ENCODE results near the gene TMEM52.

Gene TMEM52

GRCh38 chr1:1925437-1926345, 6.6 kb upstream of the TMEM52 start:
- TF ChIP-seq GATA3 (IDR thresholded peaks at IDR 0.05; ENCODE audit: low read depth, low read length) = no peak
- no peak for TF ChIP-seq GATA2 (IDR thresholded peaks at IDR 0.05; ENCODE audit: low read depth, low read length)

DNA sequence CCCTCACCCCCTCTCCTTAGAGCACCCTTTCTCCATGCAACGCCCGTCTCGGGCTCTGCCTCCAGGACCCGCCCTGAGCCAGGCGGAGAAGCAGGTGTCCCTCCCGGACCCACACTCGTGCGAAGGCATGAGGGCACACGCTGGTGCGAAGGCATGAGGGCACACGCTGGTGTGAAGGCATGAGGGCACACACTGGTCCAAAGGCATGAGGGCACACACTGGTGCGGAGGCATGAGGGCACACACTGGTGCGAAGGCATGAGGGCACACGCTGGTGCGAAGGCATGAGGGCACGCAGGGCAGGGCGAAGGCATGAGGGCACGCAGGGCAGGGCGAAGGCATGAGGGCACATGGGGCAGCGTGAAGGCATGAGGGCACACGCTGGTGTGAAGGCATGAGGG, 5.8 kb upstream of the TMEM52 start:
- TF ChIP-seq GATA3 (IDR thresholded peaks at IDR 0.05; ENCODE audit: low read depth, low read length) (no peak), GATA2 (IDR thresholded peaks at IDR 0.05; ENCODE audit: low read depth, low read length) (no peak)

- no peak for TF ChIP-seq GATA3 (IDR thresholded peaks at IDR 0.05; ENCODE audit: low read depth, low read length)
- no peak for TF ChIP-seq GATA2 (IDR thresholded peaks at IDR 0.05; ENCODE audit: low read depth, low read length)
Measured at GRCh38 chr1:1924386-1924785, 5.3 kb upstream of the TMEM52 start.

DNA sequence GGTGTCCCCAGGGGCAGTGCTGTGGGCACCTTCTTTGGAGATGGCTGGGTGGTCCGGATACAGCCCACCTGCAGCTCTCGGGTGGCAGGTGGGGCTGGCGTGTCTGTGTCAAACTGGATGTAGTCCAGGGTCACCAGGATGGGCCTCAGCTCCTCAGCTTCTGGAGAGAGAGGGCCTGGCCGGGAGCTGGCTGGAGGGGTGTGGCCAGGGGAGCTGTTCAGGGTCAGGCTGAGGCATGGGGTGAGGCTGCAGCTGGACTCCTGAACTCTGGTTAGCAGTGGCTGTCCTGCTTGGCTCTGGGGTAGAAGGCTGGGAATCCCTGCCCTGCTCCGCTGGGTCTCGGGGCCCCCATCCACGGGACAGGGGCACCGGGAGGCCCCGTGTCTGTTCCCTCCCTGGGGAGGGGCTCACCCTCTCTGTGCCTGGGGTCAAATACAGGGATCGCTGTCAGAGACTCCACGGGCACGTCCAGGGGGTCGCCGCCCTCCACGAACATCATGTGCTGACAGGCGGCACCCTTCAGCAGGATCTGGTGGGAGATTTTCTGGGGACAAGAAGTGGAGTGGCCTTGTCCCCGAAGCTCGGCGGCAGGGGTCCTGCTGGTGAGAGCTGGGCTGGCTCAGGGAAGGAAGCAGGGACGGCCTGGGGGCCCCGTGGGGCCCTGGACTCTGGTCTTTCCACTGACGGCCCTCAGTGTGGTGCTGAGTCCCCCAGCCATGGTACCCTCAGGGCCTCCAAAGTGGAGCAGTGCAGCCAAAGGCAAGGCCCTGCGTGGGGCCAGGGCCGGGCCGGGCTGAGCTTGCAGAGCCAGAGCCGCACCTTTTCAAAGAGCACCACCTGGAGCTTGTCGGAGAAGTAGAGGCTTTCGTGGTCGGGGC, 4.1 kb upstream of the TMEM52 start:
- TF ChIP-seq GATA2 (IDR thresholded peaks at IDR 0.05; ENCODE audit: low read depth, low read length) (no peak), GATA3 (IDR thresholded peaks at IDR 0.05; ENCODE audit: low read depth, low read length) (no peak)

DNA sequence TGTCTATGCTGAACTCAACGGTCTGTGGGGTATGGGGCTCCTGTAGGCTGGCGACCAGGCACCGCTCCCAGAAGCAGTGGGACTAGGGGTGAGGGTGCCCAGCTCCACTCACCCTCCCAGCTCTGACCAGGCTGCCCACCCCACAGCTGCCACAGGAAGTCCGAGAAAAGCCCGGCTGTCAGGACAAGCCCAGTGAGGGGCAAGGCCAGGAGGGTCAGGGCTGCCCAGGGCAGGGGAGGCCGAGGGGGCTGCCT, 3.5 kb upstream of the TMEM52 start:
- TF ChIP-seq GATA3 (IDR thresholded peaks at IDR 0.05; ENCODE audit: low read depth, low read length) (no peak), GATA2 (IDR thresholded peaks at IDR 0.05; ENCODE audit: low read depth, low read length) (no peak)

DNA sequence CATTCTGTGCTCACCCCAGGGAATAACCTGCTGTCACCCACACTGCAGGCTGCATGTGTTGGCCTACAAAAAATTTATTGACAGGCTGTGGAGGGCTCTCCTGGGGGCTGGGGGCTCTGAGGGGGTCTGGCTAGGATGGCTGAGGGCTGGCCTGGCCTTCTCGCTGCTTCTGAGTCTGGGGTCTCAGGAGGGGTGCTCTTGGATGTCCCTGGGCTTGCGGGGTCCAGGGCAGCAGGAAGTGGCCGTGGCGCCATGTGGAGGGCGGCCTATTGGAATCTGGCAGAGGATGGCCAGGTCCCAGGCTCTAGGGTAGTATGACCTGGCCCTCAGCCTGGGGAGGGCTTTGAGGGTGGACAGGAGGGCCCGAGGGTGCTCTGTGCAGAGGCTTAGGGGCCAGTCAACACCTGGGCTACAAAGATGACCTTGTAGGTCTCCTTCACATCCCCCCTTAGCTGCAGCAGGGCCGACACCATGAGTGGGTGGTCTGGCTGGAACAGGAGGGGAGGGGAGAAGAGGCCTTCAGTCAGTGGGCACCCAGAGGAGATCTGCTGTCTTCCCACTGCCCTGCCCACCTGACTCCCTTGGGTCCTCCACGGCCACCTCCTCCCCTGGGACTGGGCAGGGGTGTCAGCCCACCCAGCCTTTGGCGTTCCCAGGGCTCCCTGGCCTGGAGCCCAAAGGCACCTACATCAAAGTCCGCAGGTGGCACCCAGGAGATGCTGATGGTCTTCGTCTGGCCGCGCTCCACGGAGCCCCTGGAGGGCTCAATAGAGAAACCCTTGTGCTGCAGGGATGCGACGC, 3.0 kb upstream of the TMEM52 start:
- TF ChIP-seq GATA3 (IDR thresholded peaks at IDR 0.05; ENCODE audit: low read depth, low read length) = no peak

GRCh38 chr1:1921459-1921862, 2.4 kb upstream of the TMEM52 start:
- no peak for TF ChIP-seq GATA3 (IDR thresholded peaks at IDR 0.05; ENCODE audit: low read depth, low read length)
- no peak for TF ChIP-seq GATA2 (IDR thresholded peaks at IDR 0.05; ENCODE audit: low read depth, low read length)

GRCh38 chr1:1920608-1921458, 1.8 kb upstream of the TMEM52 start:
- TF ChIP-seq GATA3 (IDR thresholded peaks at IDR 0.05; ENCODE audit: low read depth, low read length) = no peak
- no peak for TF ChIP-seq GATA2 (IDR thresholded peaks at IDR 0.05; ENCODE audit: low read depth, low read length)

GRCh38 chr1:1920057-1920607, 1.1 kb upstream of the TMEM52 start:
- TF ChIP-seq GATA3 (IDR thresholded peaks at IDR 0.05; ENCODE audit: low read depth, low read length) = no peak
- no peak for TF ChIP-seq GATA2 (IDR thresholded peaks at IDR 0.05; ENCODE audit: low read depth, low read length)

DNA sequence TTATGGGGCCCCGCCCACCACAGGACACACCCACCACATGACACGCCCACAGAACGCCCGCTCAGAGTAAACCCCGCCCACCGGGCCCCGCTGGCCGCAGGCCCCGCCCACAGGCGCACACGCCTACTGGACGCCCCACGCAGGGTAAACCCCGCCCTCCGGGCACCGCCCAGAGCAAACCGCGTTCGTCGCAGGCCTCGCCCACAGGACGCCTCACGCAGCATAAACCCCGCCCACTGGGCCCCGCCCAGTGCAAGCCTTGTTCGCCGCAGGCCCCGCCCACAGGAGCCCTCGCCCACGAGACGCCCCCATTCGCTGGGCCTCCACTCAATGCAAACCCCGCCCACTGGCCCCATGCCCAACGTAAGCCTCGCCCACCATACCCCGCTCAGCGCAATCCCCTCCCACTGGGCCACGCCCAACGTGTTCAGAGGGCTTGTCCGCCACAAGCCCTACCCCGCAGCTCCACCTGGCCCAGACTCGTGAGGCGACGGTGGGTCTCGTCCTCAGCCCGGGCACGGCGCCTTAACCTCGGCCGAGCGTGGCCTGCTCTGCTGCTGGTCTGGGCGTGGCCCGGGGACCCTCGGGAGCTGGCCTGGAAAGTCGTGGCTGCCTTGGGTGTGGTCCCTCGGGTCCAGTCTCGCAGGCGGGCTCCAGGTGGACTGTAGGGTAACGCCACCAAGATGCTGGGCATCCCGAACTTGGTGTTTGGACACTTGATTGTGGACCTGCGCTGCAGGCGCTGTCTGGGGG, 401 bp upstream of the TMEM52 start:
- no peak for TF ChIP-seq GATA3 (IDR thresholded peaks at IDR 0.05; ENCODE audit: low read depth, low read length)
- no peak for TF ChIP-seq GATA2 (IDR thresholded peaks at IDR 0.05; ENCODE audit: low read depth, low read length)

DNA sequence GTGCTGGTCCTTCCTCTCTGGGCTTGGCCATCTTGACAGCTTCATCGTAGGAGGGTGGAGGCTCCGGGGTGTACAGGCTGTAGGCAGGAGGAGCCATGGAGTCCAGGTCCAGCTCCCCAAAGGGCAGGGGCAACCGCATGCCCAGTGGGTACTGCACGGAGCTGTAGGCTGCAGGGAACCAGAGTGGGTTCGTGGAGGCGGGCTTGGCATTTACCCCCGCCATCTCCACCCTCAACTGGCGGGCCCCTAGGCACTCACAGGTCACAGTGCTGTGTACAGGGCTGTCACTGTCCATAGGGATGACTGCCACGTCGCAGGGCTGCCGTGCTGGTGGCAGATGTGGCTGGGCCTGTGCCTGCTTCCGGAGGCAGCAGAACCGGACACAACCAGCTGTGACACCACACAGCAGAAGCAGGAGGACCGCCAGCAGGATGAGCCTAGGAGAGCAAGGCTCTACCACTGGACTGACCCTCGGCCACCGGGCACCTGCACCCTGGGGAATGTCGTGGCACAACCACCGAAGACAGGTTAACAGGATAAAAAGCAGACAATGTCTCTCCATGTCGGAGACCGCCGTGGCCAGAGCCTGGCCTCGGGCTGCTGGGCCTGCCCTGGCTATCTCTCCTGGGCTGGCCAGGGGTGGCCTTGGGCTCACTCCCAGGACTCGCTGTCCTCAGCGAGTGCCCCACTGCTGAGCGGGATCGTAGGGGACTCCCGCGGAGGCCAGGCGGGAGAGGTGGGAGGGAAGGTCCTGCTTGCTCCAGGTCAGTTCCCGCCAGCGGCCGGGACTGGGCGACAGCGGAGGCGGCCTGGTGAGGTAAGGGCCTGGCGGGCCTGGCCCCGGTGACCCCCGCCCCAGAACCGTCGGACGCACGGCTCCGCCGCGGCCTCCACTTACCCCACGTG, 831 bp downstream of the TMEM52 start:
- TF ChIP-seq GATA2 (IDR thresholded peaks at IDR 0.05; ENCODE audit: low read depth, low read length) (no peak), GATA3 (IDR thresholded peaks at IDR 0.05; ENCODE audit: low read depth, low read length) (no peak)

Measured in SH-SY5Y (cell line).